DND-41 (cell line): ENCODE data around the gene PDCD10.

Source experiments
- ATAC-seq: fragments of 200-7000 bp; cut with Tn5 transposase; 3 replicates; pipeline ENCODE4 v1.9.1; 2021; ENCODE audit warnings: low read depth; ENCODE audit not compliant: insufficient read depth
- DNase-seq: peaks from one replicate; pipeline ENCODE4 v3.0.0-alpha.2; 2020
- H2AFZ ChIP-seq: 2 replicates; pipeline ENCODE4 v1.6.0; 2012; ENCODE audit warnings: low read depth, low read length
- H3K27ac ChIP-seq: 2 replicates; pipeline ENCODE4 v1.5.1; 2012; ENCODE audit warnings: low read length, inconsistent platforms
- H3K27me3 ChIP-seq: fragments of 200-600 bp; sonication (generic); 2 replicates; pipeline ENCODE4 v1.6.0; 2012; ENCODE audit warnings: low read length, mild to moderate bottlenecking, inconsistent platforms; ENCODE audit not compliant: insufficient read depth, poor library complexity
- H3K36me3 ChIP-seq: 2 replicates; pipeline ENCODE4 v1.5.1; 2012; ENCODE audit warnings: low read length, inconsistent platforms; ENCODE audit not compliant: insufficient read depth
- H3K4me1 ChIP-seq: 2 replicates; pipeline ENCODE4 v1.5.1; 2012; ENCODE audit warnings: mild to moderate bottlenecking, low read length; ENCODE audit not compliant: insufficient read depth
- H3K4me2 ChIP-seq: 2 replicates; pipeline ENCODE4 v1.6.0; 2012; ENCODE audit warnings: mild to moderate bottlenecking, moderate library complexity, low read length, inconsistent platforms; ENCODE audit not compliant: insufficient read depth
- H3K4me3 ChIP-seq, 2 experiments: fragments of 200-600 bp in 1 of 2; shearing (Covaris generic) in 1 of 2; 2 replicates each; pipeline ENCODE4 v1.5.1; 2012 to 2016; ENCODE audit warnings: inconsistent platforms in 2 of 2, low read length in 2 of 2, mild to moderate bottlenecking in 2 of 2, low read depth in 1 of 2, moderate library complexity in 1 of 2
- H3K79me2 ChIP-seq: 2 replicates; pipeline ENCODE4 v1.6.0; 2012; ENCODE audit warnings: low read length, inconsistent platforms; ENCODE audit not compliant: insufficient read depth
- H3K9ac ChIP-seq: 2 replicates; pipeline ENCODE4 v1.6.0; 2012; ENCODE audit warnings: low read depth, mild to moderate bottlenecking, inconsistent platforms, low read length, moderate library complexity
- H3K9me3 ChIP-seq: 2 replicates; pipeline ENCODE4 v1.5.1; 2012; ENCODE audit warnings: low read length, moderate library complexity, mild to moderate bottlenecking, inconsistent platforms; ENCODE audit not compliant: insufficient read depth, severe bottlenecking
- H4K20me1 ChIP-seq: 2 replicates; pipeline ENCODE4 v1.6.0; 2012; ENCODE audit warnings: low read length; ENCODE audit not compliant: insufficient read depth
- EZH2 ChIP-seq: IDR thresholded peaks from 3 replicates; pipeline ENCODE4 v1.6.1; 2012; ENCODE audit warnings: borderline replicate concordance, low read depth, mild to moderate bottlenecking, moderate library complexity, low read length, inconsistent platforms; ENCODE audit not compliant: severe bottlenecking
- TF ChIP-seq, protein P1 (sequence below): IDR thresholded peaks from 2 replicates; pipeline ENCODE4 v1.5.1; 2012; ENCODE audit warnings: borderline replicate concordance, low read length, moderate library complexity, mild to moderate bottlenecking; ENCODE audit not compliant: poor library complexity, severe bottlenecking; ENCODE audit errors: extremely low read depth

PDCD10 gene

DNA sequence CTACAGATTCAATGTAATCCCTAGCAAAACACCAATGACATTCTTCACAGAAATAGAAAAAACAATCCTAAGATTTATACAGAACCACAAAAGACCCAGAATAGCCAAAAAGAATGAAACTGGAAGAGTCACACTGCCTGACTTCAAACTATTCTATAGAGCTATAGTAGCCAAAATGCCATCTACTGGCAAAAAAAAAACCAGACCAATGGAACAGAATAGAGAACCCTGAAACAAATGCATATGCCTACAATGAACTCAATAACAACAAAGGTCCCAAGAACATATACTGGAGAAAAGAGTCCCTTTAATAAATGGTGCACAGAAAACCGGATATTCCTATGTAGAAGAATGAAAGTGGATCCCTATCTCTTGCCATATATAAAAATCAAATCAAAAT, 19.8 kb downstream of the PDCD10 start:
- H3K27ac ChIP-seq, result no peak overlapping the region
- no peaks in the 10 kb centered on the region for H3K27me3 ChIP-seq
- ATAC-seq (no peak), DNase-seq (no peak)
- no peak overlapping the region for H3K9ac ChIP-seq
- H4K20me1 ChIP-seq, result peaks cover 9% of the 10 kb centered on the region; the same call in 1 of the 2 replicates
- H3K9me3 ChIP-seq, result no peaks in the 10 kb centered on the region
- no peak overlapping the region for H3K4me3 ChIP-seq
- H3K79me2 ChIP-seq, result peaks cover 59% of the 10 kb centered on the region
- TF ChIP-seq, protein P1, sequence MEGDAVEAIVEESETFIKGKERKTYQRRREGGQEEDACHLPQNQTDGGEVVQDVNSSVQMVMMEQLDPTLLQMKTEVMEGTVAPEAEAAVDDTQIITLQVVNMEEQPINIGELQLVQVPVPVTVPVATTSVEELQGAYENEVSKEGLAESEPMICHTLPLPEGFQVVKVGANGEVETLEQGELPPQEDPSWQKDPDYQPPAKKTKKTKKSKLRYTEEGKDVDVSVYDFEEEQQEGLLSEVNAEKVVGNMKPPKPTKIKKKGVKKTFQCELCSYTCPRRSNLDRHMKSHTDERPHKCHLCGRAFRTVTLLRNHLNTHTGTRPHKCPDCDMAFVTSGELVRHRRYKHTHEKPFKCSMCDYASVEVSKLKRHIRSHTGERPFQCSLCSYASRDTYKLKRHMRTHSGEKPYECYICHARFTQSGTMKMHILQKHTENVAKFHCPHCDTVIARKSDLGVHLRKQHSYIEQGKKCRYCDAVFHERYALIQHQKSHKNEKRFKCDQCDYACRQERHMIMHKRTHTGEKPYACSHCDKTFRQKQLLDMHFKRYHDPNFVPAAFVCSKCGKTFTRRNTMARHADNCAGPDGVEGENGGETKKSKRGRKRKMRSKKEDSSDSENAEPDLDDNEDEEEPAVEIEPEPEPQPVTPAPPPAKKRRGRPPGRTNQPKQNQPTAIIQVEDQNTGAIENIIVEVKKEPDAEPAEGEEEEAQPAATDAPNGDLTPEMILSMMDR, result no peak
- TF ChIP-seq EZH2, result no peak
- no peaks in the 10 kb centered on the region for H3K4me1 ChIP-seq
- H3K4me2 ChIP-seq, result no peak overlapping the region
- H3K36me3 ChIP-seq, result peaks cover 43% of the 10 kb centered on the region
- H2AFZ ChIP-seq, result no peak overlapping the region

DNA sequence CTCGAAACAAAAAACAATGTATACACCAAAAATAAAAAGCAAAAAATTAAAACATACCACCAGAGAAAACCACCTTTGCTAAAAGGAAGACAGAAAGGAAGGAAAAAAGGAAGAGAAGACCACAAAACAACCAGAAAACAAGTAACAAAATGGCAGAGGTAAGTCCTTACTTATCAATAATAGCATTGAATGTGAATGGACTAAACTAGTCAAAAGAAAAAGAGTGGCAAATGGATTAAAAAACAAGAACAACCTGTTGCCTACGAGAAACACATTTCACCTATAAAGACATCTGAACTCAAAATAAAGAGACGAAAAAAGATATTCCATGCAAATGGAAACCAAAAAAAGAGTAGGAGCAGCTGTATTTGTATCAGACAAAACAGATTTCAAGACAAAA, 22.2 kb downstream of the PDCD10 start:
- TF ChIP-seq EZH2, result no peak
- TF ChIP-seq, protein P1, result no peak
- H3K36me3 ChIP-seq, result peaks cover 45% of the 10 kb centered on the region
- ATAC-seq, result no peak

GRCh38 chr3:167711439-167711838, 23.3 kb downstream of the PDCD10 start:
- TF ChIP-seq, protein P1, result no peak
- no peak for TF ChIP-seq EZH2
- Histone ChIP-seq H4K20me1 (peaks cover 15% of the 10 kb centered on the region; the same call in 1 of the 2 replicates), H3K79me2 (peaks cover 54% of the 10 kb centered on the region), H3K9ac (no peak overlapping the region), H3K4me3 (no peak overlapping the region), H2AFZ (no peak overlapping the region), H3K4me2 (no peak overlapping the region), H3K4me1 (no peaks in the 10 kb centered on the region), H3K9me3 (no peaks in the 10 kb centered on the region), H3K27me3 (no peaks in the 10 kb centered on the region), H3K27ac (no peak overlapping the region), H3K36me3 (peaks cover 41% of the 10 kb centered on the region)
- DNase-seq (no peak), ATAC-seq (no peak)

More for the DNA sequence above, 22.2 kb downstream of the PDCD10 start:
- no peak overlapping the region for H3K4me2 ChIP-seq
- no peak for DNase-seq
- no peaks in the 10 kb centered on the region for H3K9me3 ChIP-seq
- H4K20me1 ChIP-seq, result peaks cover 15% of the 10 kb centered on the region; the same call in 1 of the 2 replicates
- H3K4me3 ChIP-seq, result no peak overlapping the region
- no peak overlapping the region for H2AFZ ChIP-seq
- H3K79me2 ChIP-seq, result peaks cover 58% of the 10 kb centered on the region
- H3K9ac ChIP-seq, result no peak overlapping the region
- no peaks in the 10 kb centered on the region for H3K27me3 ChIP-seq
- H3K27ac ChIP-seq, result no peak overlapping the region
- H3K4me1 ChIP-seq, result no peaks in the 10 kb centered on the region

- Histone ChIP-seq H3K9me3 (no peaks in the 10 kb centered on the region), H3K4me2 (no peak overlapping the region), H3K36me3 (peaks cover 37% of the 10 kb centered on the region), H3K4me1 (no peaks in the 10 kb centered on the region), H2AFZ (no peak overlapping the region), H3K27ac (no peak overlapping the region), H4K20me1 (peaks cover 12% of the 10 kb centered on the region; the same call in 1 of the 2 replicates), H3K9ac (no peak overlapping the region), H3K79me2 (peaks cover 49% of the 10 kb centered on the region), H3K27me3 (no peaks in the 10 kb centered on the region), H3K4me3 (no peak overlapping the region)
- DNase-seq (no peak), ATAC-seq (no peak)
- no peak for TF ChIP-seq EZH2
- TF ChIP-seq, protein P1, result no peak
Observed at GRCh38 chr3:167710552-167710951, 24.1 kb downstream of the PDCD10 start.
